HEK293T (cell line): ENCODE measurements around the gene KIF18A.

Experiments used
- CTCF ChIA-PET: fragments of 350-600 bp; formaldehyde crosslinking; extraction: SDS; loops from one replicate; lab custom pipeline; 2021; ENCODE audit warnings: antibody characterized with exemption, inconsistent platforms; lab: Yijun Ruan, JAX
- POLR2A ChIA-PET: fragments of 350-600 bp; formaldehyde crosslinking; extraction: SDS; loops from one replicate; lab custom pipeline; 2020; ENCODE audit warnings: antibody characterized with exemption, inconsistent platforms; lab: Yijun Ruan, JAX
- DNase-seq: peaks from one replicate; pipeline ENCODE4 v3.0.0; 2012; ENCODE audit warnings: mixed read lengths; ENCODE audit errors: extremely low spot score
- ARNT ChIP-seq: fragments of 450-650 bp; IDR thresholded peaks from 2 replicates; pipeline ENCODE4 v1.6.1; 2017; ENCODE audit warnings: mild to moderate bottlenecking
- BHLHE40 ChIP-seq: fragments of 450-650 bp; IDR thresholded peaks from 2 replicates; pipeline ENCODE4 v1.6.1; 2016; ENCODE audit warnings: mild to moderate bottlenecking, moderate library complexity, borderline replicate concordance
- CTBP1 ChIP-seq: fragments of 450-650 bp; IDR thresholded peaks from 2 replicates; pipeline ENCODE4 v1.6.1; 2016; ENCODE audit warnings: borderline replicate concordance
- ELF4 ChIP-seq: fragments of 450-650 bp; IDR thresholded peaks from 2 replicates; pipeline ENCODE4 v1.6.1; 2017; ENCODE audit warnings: antibody characterized with exemption
- FOXA1 ChIP-seq: fragments of 450-650 bp; IDR thresholded peaks from 2 replicates; pipeline ENCODE4 v1.6.1; 2016; ENCODE audit warnings: mild to moderate bottlenecking
- FOXK2 ChIP-seq: fragments of 450-650 bp; IDR thresholded peaks from 2 replicates; pipeline ENCODE4 v1.6.1; 2016; ENCODE audit warnings: mild to moderate bottlenecking
- FOXM1 ChIP-seq: fragments of 450-650 bp; IDR thresholded peaks from 2 replicates; pipeline ENCODE4 v1.6.1; 2017; ENCODE audit warnings: mild to moderate bottlenecking, borderline replicate concordance
- HDGF ChIP-seq: fragments of 450-650 bp; IDR thresholded peaks from 2 replicates; pipeline ENCODE4 v1.6.1; 2017; ENCODE audit warnings: antibody characterized with exemption, borderline replicate concordance
- L3MBTL2 ChIP-seq: fragments of 450-650 bp; conservative IDR thresholded peaks from 2 replicates; pipeline ENCODE4 v1.6.1; 2016; ENCODE audit warnings: mild to moderate bottlenecking
- LEF1 ChIP-seq: fragments of 450-650 bp; IDR thresholded peaks from 2 replicates; pipeline ENCODE4 v1.6.1; 2017; ENCODE audit warnings: mild to moderate bottlenecking, borderline replicate concordance
- NFRKB ChIP-seq: fragments of 450-650 bp; IDR thresholded peaks from 2 replicates; pipeline ENCODE4 v1.6.1; 2016; ENCODE audit warnings: mild to moderate bottlenecking, moderate library complexity
- PKNOX1 ChIP-seq: fragments of 450-650 bp; IDR thresholded peaks from 2 replicates; pipeline ENCODE4 v1.6.1; 2016
- SP1 ChIP-seq: fragments of 450-650 bp; IDR thresholded peaks from 2 replicates; pipeline ENCODE4 v1.6.1; 2017
- SUZ12 ChIP-seq: fragments of 450-650 bp; IDR thresholded peaks from 2 replicates; pipeline ENCODE4 v1.6.1; 2016; ENCODE audit warnings: mild to moderate bottlenecking
- TARDBP ChIP-seq: fragments of 450-650 bp; IDR thresholded peaks from 2 replicates; pipeline ENCODE4 v1.6.1; 2016
- ZNF384 ChIP-seq: fragments of 450-650 bp; IDR thresholded peaks from 2 replicates; pipeline ENCODE4 v1.6.1; 2016

KIF18A gene

GRCh38 chr11:28072321-28072720 lies 35.6 kb downstream of the KIF18A start:
- POLR2A ChIA-PET = no interaction called here
- DNase-seq = no peak
- TF ChIP-seq BHLHE40 (no peak), TARDBP (no peak), SUZ12 (no peak), FOXK2 (no peak)
- CTCF ChIA-PET = no interaction called here

- POLR2A ChIA-PET = no interaction called here
- DNase-seq = no peak
- CTCF ChIA-PET = no interaction called here
These were observed 36.7 kb downstream of the KIF18A start for GRCh38 chr11:28071305-28071704.

GRCh38 chr11:28058333-28058732 lies 49.6 kb downstream of the KIF18A start:
- ChIA-PET CTCF (no interaction called here), POLR2A (no interaction called here)
- DNase-seq = no peak
- TF ChIP-seq BHLHE40 = no peak
- no peak for TF ChIP-seq LEF1
- no peak for TF ChIP-seq HDGF

More at GRCh38 chr11:28071305-28071704, 36.7 kb downstream of the KIF18A start:
- no peak for TF ChIP-seq PKNOX1
- TF ChIP-seq NFRKB = no peak
- no peak for TF ChIP-seq HDGF
- no peak for TF ChIP-seq BHLHE40
- TF ChIP-seq LEF1 = no peak
- no peak for TF ChIP-seq ARNT
- TF ChIP-seq ZNF384 = no peak
- no peak for TF ChIP-seq ELF4
- TF ChIP-seq TARDBP = no peak
- TF ChIP-seq CTBP1 = no peak
- TF ChIP-seq SP1 = no peak
- TF ChIP-seq SUZ12 = no peak

- CTCF ChIA-PET = no interaction called here
- POLR2A ChIA-PET = no interaction called here
- no peak for DNase-seq
- no peak for TF ChIP-seq BHLHE40
- no peak for TF ChIP-seq ZNF384
- no peak for TF ChIP-seq SP1
- TF ChIP-seq NFRKB = no peak
- no peak for TF ChIP-seq CTBP1
- no peak for TF ChIP-seq LEF1
- no peak for TF ChIP-seq FOXA1
- TF ChIP-seq L3MBTL2 = no peak
- no peak for TF ChIP-seq SUZ12
These were observed 53.1 kb downstream of the KIF18A start for GRCh38 chr11:28054821-28055220.

GRCh38 chr11:28049338-28050216 lies 58.4 kb downstream of the KIF18A start:
- ChIA-PET CTCF (no interaction called here), POLR2A (no interaction called here)
- TF ChIP-seq FOXA1 (no peak), ELF4 (no peak), ZNF384 (no peak), HDGF (no peak), PKNOX1 (peak; percentile 97), BHLHE40 (no peak)
- DNase-seq = peak; percentile 9

- DNase-seq = no peak
- no peak for TF ChIP-seq LEF1
- ChIA-PET CTCF (no interaction called here), POLR2A (no interaction called here)
These were observed 59.1 kb downstream of the KIF18A start for GRCh38 chr11:28048812-28049211.

GRCh38 chr11:28043930-28044709 lies 63.8 kb downstream of the KIF18A start:
- POLR2A ChIA-PET = no interaction called here

GRCh38 chr11:28040384-28040783 lies 67.6 kb downstream of the KIF18A start:
- TF ChIP-seq HDGF (no peak), TARDBP (no peak), LEF1 (no peak), FOXM1 (no peak), ARNT (no peak), NFRKB (no peak), SUZ12 (no peak), ZNF384 (no peak), SP1 (no peak), CTBP1 (no peak), ELF4 (no peak), BHLHE40 (no peak), PKNOX1 (no peak), FOXA1 (no peak), FOXK2 (no peak), L3MBTL2 (no peak)
- POLR2A ChIA-PET = no interaction called here
- CTCF ChIA-PET = no interaction called here
- DNase-seq = no peak

More at GRCh38 chr11:28043930-28044709, 63.8 kb downstream of the KIF18A start:
- CTCF ChIA-PET = no interaction called here
- TF ChIP-seq FOXM1 = no peak
- no peak for TF ChIP-seq ARNT
- TF ChIP-seq SUZ12 = no peak
- DNase-seq = no peak
